GM12891 (cell line): ENCODE data around the gene ANKRD10.

Source experiments
- POLR2A ChIP-seq: IDR thresholded peaks from 2 replicates; pipeline ENCODE4 v1.6.1; 2011; ENCODE audit warnings: low read depth, low read length, control low read depth
- POLR2AphosphoS5 ChIP-seq: IDR thresholded peaks from 2 replicates; pipeline ENCODE4 v1.6.1; 2011; ENCODE audit warnings: low read depth, low read length, control low read depth
- SPI1 ChIP-seq: IDR thresholded peaks from 2 replicates; pipeline ENCODE4 v1.6.1; 2011; ENCODE audit warnings: low read depth, low read length, control low read depth
- TAF1 ChIP-seq: IDR thresholded peaks from 2 replicates; pipeline ENCODE4 v1.6.1; 2011; ENCODE audit warnings: low read depth, low read length, control low read depth

DNA sequence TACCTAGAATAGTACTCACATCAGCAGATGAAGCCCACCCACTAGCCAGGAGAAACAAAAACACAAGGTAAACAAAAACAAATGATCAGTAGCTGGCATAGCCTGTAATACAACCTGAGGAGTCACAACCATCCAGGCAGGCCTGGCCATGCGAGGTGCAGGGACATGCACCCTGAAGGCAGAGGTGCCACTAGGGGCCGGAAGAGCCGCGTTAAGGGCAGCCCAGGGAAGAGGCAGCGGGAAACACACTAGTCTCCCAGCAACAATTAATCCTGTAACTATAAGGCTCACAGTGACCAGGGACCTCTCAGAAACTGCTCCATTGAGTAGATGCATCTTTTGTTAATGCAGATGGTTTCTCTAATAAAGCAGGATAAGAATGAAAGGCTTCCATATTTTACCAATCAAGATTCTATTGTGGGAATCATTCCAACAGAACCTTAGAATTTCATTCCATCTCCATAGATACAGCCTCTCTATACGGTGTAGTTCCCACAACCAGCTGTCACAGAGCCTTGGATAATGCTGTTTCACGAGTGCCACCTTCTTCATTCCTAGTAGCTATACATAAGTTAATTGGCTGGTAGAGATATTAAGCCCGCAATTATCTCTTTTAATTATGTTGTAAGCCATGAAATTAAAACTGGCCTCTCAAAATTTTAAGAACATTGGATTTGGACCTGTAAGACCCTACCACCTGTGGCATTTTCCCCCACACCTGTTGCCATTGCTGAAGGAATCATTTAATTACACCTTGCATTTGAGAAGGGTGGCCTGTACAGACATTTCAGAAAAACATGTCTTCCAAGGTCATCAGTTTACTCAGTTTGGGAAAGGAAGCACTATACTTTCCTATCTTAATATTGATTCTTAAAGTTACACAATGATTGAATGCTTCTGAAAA, 28.7 kb downstream of the ANKRD10 start:
- TF ChIP-seq POLR2A, result no peak; the same call in 1 of the 2 replicates
- TF ChIP-seq POLR2AphosphoS5, result no peak
- no peak for TF ChIP-seq TAF1
- TF ChIP-seq SPI1, result no peak
